Endothelial cell of umbilical vein (primary cell): Measurements from ENCODE around the gene NSG2. TPM values are rescaled to one million over a fixed set of nuclear protein-coding genes. Genes with fewer than 3 reads are reported as not detected.

ENCODE experiments used
- BruUV-seq: library from RNA; stranded (reverse); fragments of 400-500 nt; replicated peaks from 2 replicates; lab custom pipeline; 2021; lab: Mats Ljungman, UMichigan
- CTCF ChIA-PET: fragments of 300-600, 350-600 bp; sonication (Branson Sonifier 250); formaldehyde crosslinking; loops from one replicate; lab custom pipeline; 2021; ENCODE audit warnings: antibody characterized with exemption, inconsistent platforms; lab: Charles Lee
- POLR2A ChIA-PET: fragments of 300-600, 350-600 bp; sonication (Branson Sonifier 250); formaldehyde crosslinking; loops from one replicate; lab custom pipeline; 2021; ENCODE audit warnings: antibody characterized with exemption, inconsistent platforms; lab: Charles Lee
- DNase-seq: peaks from one replicate; pipeline ENCODE4 v3.0.0-alpha.2; 2011; ENCODE audit warnings: low read depth, low spot score
- FAIRE-seq: peaks from 2 replicates; lab custom pipeline; 2011; peaks lifted over from hg19 to GRCh38; lab: Jason Lieb, UNC
- H2AFZ ChIP-seq: 2 replicates; pipeline ENCODE4 v1.6.0; 2012; ENCODE audit warnings: low read depth, low read length, control low read depth, inconsistent platforms
- H3K27ac ChIP-seq: 2 replicates; pipeline ENCODE4 v1.5.1; 2011; ENCODE audit warnings: low read depth, mild to moderate bottlenecking, control low read depth, low read length, moderate library complexity; ENCODE audit not compliant: insufficient read depth
- H3K27me3 ChIP-seq, 2 experiments: 2 replicates each; pipeline versions ENCODE4 v1.6.0 to v1.6.1; 2011; ENCODE audit warnings: low read length in 2 of 2, mixed read lengths in 1 of 2; ENCODE audit not compliant: control insufficient read depth in 2 of 2, insufficient read depth in 2 of 2
- H3K36me3 ChIP-seq, 2 experiments: 2 replicates in 1 of 2; 3 replicates in 1 of 2; pipeline ENCODE4 v1.5.1; 2011; ENCODE audit warnings: low read length in 2 of 2, mild to moderate bottlenecking in 1 of 2, moderate library complexity in 1 of 2; ENCODE audit not compliant: control insufficient read depth in 2 of 2, insufficient read depth in 2 of 2; ENCODE audit errors: extremely low read depth in 1 of 2
- H3K4me1 ChIP-seq: 3 replicates; pipeline ENCODE4 v1.5.1; 2011; ENCODE audit warnings: mild to moderate bottlenecking, low read length; ENCODE audit not compliant: control insufficient read depth, insufficient read depth; ENCODE audit errors: extremely low read depth
- H3K4me2 ChIP-seq: 2 replicates; pipeline ENCODE4 v1.6.1; 2011; ENCODE audit warnings: low read length, control low read depth, mixed read lengths; ENCODE audit not compliant: insufficient read depth
- H3K4me3 ChIP-seq, 3 experiments: fragments of 200-600 bp in 1 of 3; sonication (generic), shearing (Covaris generic) in 1 of 3; replicated peaks in 1 of 3; 2 replicates each; pipeline ENCODE4 v1.5.1; 2011 to 2016; ENCODE audit warnings: control low read depth in 3 of 3, low read length in 3 of 3, mild to moderate bottlenecking in 2 of 3, inconsistent platforms in 1 of 3, low read depth in 1 of 3, moderate library complexity in 1 of 3; ENCODE audit not compliant: insufficient read depth in 1 of 3
- H3K79me2 ChIP-seq: 2 replicates; pipeline ENCODE4 v1.6.0; 2012; ENCODE audit warnings: low read length, inconsistent platforms; ENCODE audit not compliant: control insufficient read depth, insufficient read depth
- H3K9ac ChIP-seq: replicated peaks from 2 replicates; pipeline ENCODE3; 2011; ENCODE audit warnings: low read length, control low read depth; ENCODE audit not compliant: insufficient read depth; ENCODE audit errors: extremely low read depth
- H3K9me1 ChIP-seq: replicated peaks from 3 replicates; pipeline ENCODE4 v1.6.0; 2011; ENCODE audit warnings: mild to moderate bottlenecking, low read length; ENCODE audit not compliant: control insufficient read depth, insufficient read depth; ENCODE audit errors: extremely low read depth
- H3K9me3 ChIP-seq: replicated peaks from 2 replicates; pipeline ENCODE4 v1.5.1; 2012; ENCODE audit warnings: low read length, inconsistent platforms; ENCODE audit not compliant: control insufficient read depth, insufficient read depth
- H4K20me1 ChIP-seq: replicated peaks from 2 replicates; pipeline ENCODE3; 2011; ENCODE audit warnings: mild to moderate bottlenecking, low read length; ENCODE audit not compliant: control insufficient read depth, insufficient read depth; ENCODE audit errors: extremely low read depth
- EZH2 ChIP-seq: IDR thresholded peaks from 2 replicates; pipeline ENCODE4 v1.6.1; 2012; ENCODE audit warnings: borderline replicate concordance, low read depth, mild to moderate bottlenecking, moderate library complexity, low read length, inconsistent platforms; ENCODE audit not compliant: severe bottlenecking
- FOS ChIP-seq: IDR thresholded peaks from 2 replicates; pipeline ENCODE4 v1.6.1; 2011; ENCODE audit warnings: mild to moderate bottlenecking, low read length, moderate library complexity, borderline replicate concordance; ENCODE audit not compliant: insufficient read depth
- GATA2 ChIP-seq: IDR thresholded peaks from 2 replicates; pipeline ENCODE4 v1.7.0; 2011; ENCODE audit warnings: low read depth, mild to moderate bottlenecking, moderate library complexity, mixed read lengths, low read length; ENCODE audit not compliant: insufficient read length, insufficient read depth
- JUN ChIP-seq: IDR thresholded peaks from 2 replicates; pipeline ENCODE4 v1.6.1; 2011; ENCODE audit warnings: borderline replicate concordance, low read depth; ENCODE audit not compliant: insufficient read length, insufficient read depth
- MAX ChIP-seq: IDR thresholded peaks from 2 replicates; pipeline ENCODE4 v1.6.1; 2011; ENCODE audit not compliant: insufficient read depth, insufficient read length
- MYC ChIP-seq: IDR thresholded peaks from one replicate; pipeline ENCODE4 v1.6.1; 2011; ENCODE audit warnings: mild to moderate bottlenecking, low read depth, low read length
- POLR2A ChIP-seq: IDR thresholded peaks from 2 replicates; pipeline ENCODE4 v1.6.1; 2012; ENCODE audit warnings: low read depth, mild to moderate bottlenecking, control low read depth, low read length
- POLR2AphosphoS5 ChIP-seq: IDR thresholded peaks from 2 replicates; pipeline ENCODE4 v1.6.1; 2012; ENCODE audit warnings: low read depth, mild to moderate bottlenecking, control low read depth, low read length, moderate library complexity; ENCODE audit not compliant: insufficient read depth
- dilution Hi-C: fragments of 300-500 bp; cut with MboI; formaldehyde crosslinking; loops from one replicate; pipeline ENCODE4 v1.15.0; 2019; ENCODE audit warnings: low sequenced_read_pairs; ENCODE audit not compliant: extremely low pct_ligation_motif_present
- intact Hi-C: fragments of 100-400 bp; cut with micrococcal nuclease; formaldehyde crosslinking; loops from one replicate; pipeline ENCODE4 v1.10.0; 2022
- polyA plus RNA-seq, 4 experiments: library from polyadenylated mRNA; depleted of rRNA in 3 of 4; stranded (reverse) in 3 of 4; unstranded in 1 of 4; fragments of >200 nt; gene quantifications; 2 replicates each; pipeline versions ENCODE4 v1.2.1 to v1.2.3, GENCODE V29; 2011 to 2012; ENCODE audit warnings: missing spikeins in 1 of 4
- total RNA-seq: library from RNA; stranded (reverse); gene quantifications from 2 replicates; pipeline ENCODE4 v1.2.3, GENCODE V29; 2021
- TF ChIP-seq, protein P1 (sequence below), 2 donors: IDR thresholded peaks; 1 replicate in 1 of 2; 2 replicates in 1 of 2; pipeline ENCODE4 v1.5.1; 2011; ENCODE audit warnings: low read length in 2 of 2, mild to moderate bottlenecking in 2 of 2, moderate library complexity in 2 of 2, control low read depth in 1 of 2, inconsistent platforms in 1 of 2, low read depth in 1 of 2; ENCODE audit not compliant: insufficient read depth in 1 of 2; ENCODE audit errors: extremely low read depth in 1 of 2

Gene NSG2
- total and polyA plus RNA-seq, 2 donors (not counting 3 experiments of a cell fraction or from before 2014, with no cell fraction given), result not detected

GRCh38 chr5:174087783-174088182 lies 42.3 kb downstream of the NSG2 start:
- Histone ChIP-seq H3K4me1 (no peaks in the 10 kb centered on the region), H3K27me3 (no peaks in the 10 kb centered on the region), H3K9me1 (no peaks in the 10 kb centered on the region), H3K9ac (no peak overlapping the region), H2AFZ (no peak overlapping the region), H4K20me1 (no peaks in the 10 kb centered on the region), H3K79me2 (no peaks in the 10 kb centered on the region), H3K4me2 (no peak overlapping the region), H3K36me3 (no peaks in the 10 kb centered on the region), H3K4me3 (no peak overlapping the region), H3K27ac (no peak overlapping the region), H3K9me3 (peaks cover 2% of the 10 kb centered on the region)
- dilution Hi-C loops (no loop called here), intact Hi-C loops (no loop called here)
- no peak for FAIRE-seq
- DNase-seq, result no peak
- CTCF ChIA-PET, result no interaction called here
- BruUV-seq, result no TSS peak
- POLR2A ChIA-PET, result no interaction called here
- TF ChIP-seq JUN (no peak), EZH2 (no peak), POLR2A (no peak), GATA2 (no peak), MAX (no peak), POLR2AphosphoS5 (no peak), FOS (no peak), MYC (no peak)
- TF ChIP-seq, protein P1, sequence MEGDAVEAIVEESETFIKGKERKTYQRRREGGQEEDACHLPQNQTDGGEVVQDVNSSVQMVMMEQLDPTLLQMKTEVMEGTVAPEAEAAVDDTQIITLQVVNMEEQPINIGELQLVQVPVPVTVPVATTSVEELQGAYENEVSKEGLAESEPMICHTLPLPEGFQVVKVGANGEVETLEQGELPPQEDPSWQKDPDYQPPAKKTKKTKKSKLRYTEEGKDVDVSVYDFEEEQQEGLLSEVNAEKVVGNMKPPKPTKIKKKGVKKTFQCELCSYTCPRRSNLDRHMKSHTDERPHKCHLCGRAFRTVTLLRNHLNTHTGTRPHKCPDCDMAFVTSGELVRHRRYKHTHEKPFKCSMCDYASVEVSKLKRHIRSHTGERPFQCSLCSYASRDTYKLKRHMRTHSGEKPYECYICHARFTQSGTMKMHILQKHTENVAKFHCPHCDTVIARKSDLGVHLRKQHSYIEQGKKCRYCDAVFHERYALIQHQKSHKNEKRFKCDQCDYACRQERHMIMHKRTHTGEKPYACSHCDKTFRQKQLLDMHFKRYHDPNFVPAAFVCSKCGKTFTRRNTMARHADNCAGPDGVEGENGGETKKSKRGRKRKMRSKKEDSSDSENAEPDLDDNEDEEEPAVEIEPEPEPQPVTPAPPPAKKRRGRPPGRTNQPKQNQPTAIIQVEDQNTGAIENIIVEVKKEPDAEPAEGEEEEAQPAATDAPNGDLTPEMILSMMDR (IDR thresholded peaks at IDR 0.05; ENCODE audit: extremely low read depth in 1 of 2, insufficient read depth in 1 of 2, low read depth in 1 of 2, low read length in 2 of 2), result no peak
